Activated B cell treated with CpG ODN at 0.5 μM for 24 hours (primary cell): ENCODE data around the gene PIK3CG. TPM values are rescaled to one million over a fixed set of nuclear protein-coding genes. Genes with fewer than 3 reads are reported as not detected.

Experiments
- ATAC-seq: fragments of 200-7000 bp; cut with Tn5 transposase; one replicate; pipeline ENCODE4 v1.10.0; 2021; ENCODE audit warnings: low read depth, mild to moderate bottlenecking, moderate library complexity
- CTCF ChIA-PET: fragments of 350-600 bp; sonication (Branson Sonifier 250); formaldehyde crosslinking; loops from one replicate; lab custom pipeline; 2021; ENCODE audit warnings: antibody characterized with exemption; lab: Charles Lee
- POLR2A ChIA-PET: fragments of 350-600 bp; sonication (Branson Sonifier 250); formaldehyde crosslinking; loops from one replicate; lab custom pipeline; 2021; ENCODE audit warnings: antibody characterized with exemption; lab: Charles Lee
- DNase-seq: peaks from one replicate; pipeline ENCODE4 v3.0.0; 2022
- H3K27ac Mint-ChIP-seq: one replicate; pipeline ENCODE4 v1.8.0; 2020; ENCODE audit warnings: mixed read lengths
- H3K27me3 Mint-ChIP-seq: one replicate; pipeline ENCODE4 v1.8.0; 2021; ENCODE audit warnings: mixed read lengths
- H3K36me3 Mint-ChIP-seq: one replicate; pipeline ENCODE4 v1.8.0; 2021; ENCODE audit warnings: low read depth, mixed read lengths
- H3K4me1 Mint-ChIP-seq: one replicate; pipeline ENCODE4 v1.8.0; 2021; ENCODE audit warnings: mixed read lengths
- H3K4me3 Mint-ChIP-seq: one replicate; pipeline ENCODE4 v1.8.0; 2020; ENCODE audit warnings: mild to moderate bottlenecking, mixed read lengths
- H3K9me3 Mint-ChIP-seq: one replicate; pipeline ENCODE4 v1.8.0; 2020; ENCODE audit warnings: mixed read lengths
- intact Hi-C: fragments of 100-400 bp; cut with micrococcal nuclease; formaldehyde crosslinking; loops from one replicate; pipeline ENCODE4 v1.15.1; 2024
- total RNA-seq: library from RNA; stranded (reverse); gene quantifications from 2 replicates; pipeline ENCODE4 v1.2.3, GENCODE V29; 2022
- TF ChIP-seq, protein P1 (sequence below): fragments of 200-600 bp; IDR thresholded peaks from one replicate; pipeline ENCODE4 v1.8.0; 2022; ENCODE audit warnings: antibody characterized with exemption, mild to moderate bottlenecking

PIK3CG gene
- total RNA-seq, 1 donor from 2014 or later, result 63.6 TPM

DNA sequence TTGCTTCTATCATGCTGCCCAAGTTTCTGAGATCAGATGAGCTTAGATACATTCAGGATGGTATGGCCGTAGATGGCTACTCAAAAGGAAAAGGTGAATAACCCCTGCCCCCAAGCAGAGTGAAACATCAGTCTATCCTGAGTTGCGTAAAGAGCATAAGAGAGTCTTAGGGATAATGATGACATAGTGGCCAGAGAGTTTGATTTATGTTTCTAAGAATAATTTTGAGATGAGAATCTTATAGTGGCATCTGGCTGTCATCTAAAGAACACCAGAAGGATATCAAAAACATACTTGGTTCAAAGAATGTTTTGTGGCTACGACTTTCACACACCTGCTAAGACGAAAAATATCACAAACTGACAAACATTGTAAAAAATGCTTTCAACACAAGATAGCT lies 20.6 kb downstream of the PIK3CG start:
- Mint-ChIP-seq H3K4me1 (peaks cover 42% of the 10 kb centered on the region), H3K9me3 (no peaks in the 10 kb centered on the region), H3K27me3 (no peaks in the 10 kb centered on the region), H3K4me3 (no peak overlapping the region), H3K36me3 (peaks cover 96% of the 10 kb centered on the region), H3K27ac (no peak overlapping the region)
- intact Hi-C loops, result no loop called here
- POLR2A ChIA-PET, result no interaction called here
- ATAC-seq (no peak), DNase-seq (no peak)
- TF ChIP-seq, protein P1, sequence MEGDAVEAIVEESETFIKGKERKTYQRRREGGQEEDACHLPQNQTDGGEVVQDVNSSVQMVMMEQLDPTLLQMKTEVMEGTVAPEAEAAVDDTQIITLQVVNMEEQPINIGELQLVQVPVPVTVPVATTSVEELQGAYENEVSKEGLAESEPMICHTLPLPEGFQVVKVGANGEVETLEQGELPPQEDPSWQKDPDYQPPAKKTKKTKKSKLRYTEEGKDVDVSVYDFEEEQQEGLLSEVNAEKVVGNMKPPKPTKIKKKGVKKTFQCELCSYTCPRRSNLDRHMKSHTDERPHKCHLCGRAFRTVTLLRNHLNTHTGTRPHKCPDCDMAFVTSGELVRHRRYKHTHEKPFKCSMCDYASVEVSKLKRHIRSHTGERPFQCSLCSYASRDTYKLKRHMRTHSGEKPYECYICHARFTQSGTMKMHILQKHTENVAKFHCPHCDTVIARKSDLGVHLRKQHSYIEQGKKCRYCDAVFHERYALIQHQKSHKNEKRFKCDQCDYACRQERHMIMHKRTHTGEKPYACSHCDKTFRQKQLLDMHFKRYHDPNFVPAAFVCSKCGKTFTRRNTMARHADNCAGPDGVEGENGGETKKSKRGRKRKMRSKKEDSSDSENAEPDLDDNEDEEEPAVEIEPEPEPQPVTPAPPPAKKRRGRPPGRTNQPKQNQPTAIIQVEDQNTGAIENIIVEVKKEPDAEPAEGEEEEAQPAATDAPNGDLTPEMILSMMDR, result no peak
- CTCF ChIA-PET, result interaction anchor here (1.3 kb wide), 1 partner anchor 15 kb away, joined by 3 read pairs; no protein-coding TSS in a partner anchor

DNA sequence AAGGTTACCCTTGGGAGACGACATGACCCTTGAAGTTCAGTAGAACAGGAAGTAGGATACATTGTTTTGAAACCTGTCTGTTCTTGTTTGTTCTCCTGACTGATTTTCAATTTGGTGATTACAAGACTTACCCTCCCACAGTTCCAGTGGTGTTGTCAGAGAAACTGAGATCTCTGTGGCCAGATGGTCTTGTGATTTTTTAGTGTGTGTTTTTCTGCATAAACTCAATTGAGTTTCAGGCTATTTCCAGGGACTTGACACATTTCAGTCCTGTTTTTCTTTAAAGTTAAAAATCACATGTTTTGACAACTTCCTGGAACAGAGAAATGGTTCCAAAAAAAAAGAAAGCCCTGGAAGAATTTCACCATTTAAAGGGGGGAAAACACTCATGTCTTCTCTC lies 22.3 kb downstream of the PIK3CG start:
- CTCF ChIA-PET, result no interaction called here
- H3K4me3 Mint-ChIP-seq, result no peak overlapping the region

DNA sequence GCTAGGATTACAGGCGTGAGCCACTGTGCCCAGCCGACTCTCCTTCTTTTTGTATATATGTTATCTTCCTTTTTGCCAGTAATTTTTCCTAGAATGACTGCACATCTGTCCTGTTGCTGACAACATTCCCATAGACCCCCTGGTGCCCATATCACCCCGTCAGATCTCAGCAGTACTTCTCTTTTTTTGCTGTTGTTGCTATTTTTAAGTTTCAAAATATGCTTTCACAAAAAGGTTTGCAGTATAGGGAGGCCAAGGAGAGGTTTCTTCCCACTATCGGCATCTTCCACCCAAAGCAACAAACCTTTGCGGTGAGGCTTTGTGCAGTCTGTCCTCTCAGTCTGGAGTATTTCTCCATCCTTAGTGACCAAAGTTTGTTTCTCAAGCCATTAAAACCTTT lies 23.1 kb downstream of the PIK3CG start:
- H3K4me3 Mint-ChIP-seq, result no peak overlapping the region
- intact Hi-C loops, result no loop called here
- H3K27me3 Mint-ChIP-seq, result no peaks in the 10 kb centered on the region
- TF ChIP-seq, protein P1, result no peak
- peak overlapping the region; percentile 9 for H3K27ac Mint-ChIP-seq
- CTCF ChIA-PET, result no interaction called here
- no peaks in the 10 kb centered on the region for H3K9me3 Mint-ChIP-seq
- DNase-seq, result no peak
- POLR2A ChIA-PET, result no interaction called here
- H3K36me3 Mint-ChIP-seq, result peaks cover 96% of the 10 kb centered on the region
- no peak for ATAC-seq
- peaks cover 44% of the 10 kb centered on the region for H3K4me1 Mint-ChIP-seq

More for the DNA sequence above, 22.3 kb downstream of the PIK3CG start:
- ATAC-seq (no peak), DNase-seq (no peak)
- Mint-ChIP-seq H3K4me1 (peaks cover 45% of the 10 kb centered on the region), H3K27me3 (no peaks in the 10 kb centered on the region), H3K27ac (no peak overlapping the region), H3K36me3 (peaks cover 96% of the 10 kb centered on the region), H3K9me3 (no peaks in the 10 kb centered on the region)
- TF ChIP-seq, protein P1, result no peak
- POLR2A ChIA-PET, result no interaction called here
- intact Hi-C loops, result no loop called here

DNA sequence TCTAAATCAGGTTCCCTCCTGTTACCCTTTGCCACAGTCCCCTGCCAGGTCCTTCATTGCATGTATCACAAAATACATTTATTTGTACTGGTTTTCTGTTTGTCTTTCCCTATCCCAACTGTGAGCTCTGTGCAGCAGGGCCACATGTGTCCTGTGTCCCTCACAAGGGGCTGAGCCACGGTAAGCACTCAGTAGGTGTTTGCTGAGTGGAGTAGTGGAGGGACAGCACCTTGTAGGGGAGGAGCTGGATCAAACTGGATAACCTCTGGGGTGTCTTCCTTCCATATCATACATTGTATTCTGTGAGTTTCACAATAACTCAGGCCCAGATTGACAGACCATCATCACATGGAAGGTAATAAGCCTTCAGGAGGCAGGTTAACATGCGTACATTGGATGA lies 25.9 kb downstream of the PIK3CG start:
- Mint-ChIP-seq H3K36me3 (peaks cover 80% of the 10 kb centered on the region), H3K4me3 (no peak overlapping the region), H3K9me3 (no peaks in the 10 kb centered on the region), H3K4me1 (peaks cover 55% of the 10 kb centered on the region), H3K27me3 (no peaks in the 10 kb centered on the region), H3K27ac (peak overlapping the region; percentile 47)
- ATAC-seq, result no peak
- TF ChIP-seq, protein P1, result no peak
- intact Hi-C loops, result no loop called here
- ChIA-PET POLR2A (no interaction called here), CTCF (no interaction called here)
- DNase-seq, result no peak

DNA sequence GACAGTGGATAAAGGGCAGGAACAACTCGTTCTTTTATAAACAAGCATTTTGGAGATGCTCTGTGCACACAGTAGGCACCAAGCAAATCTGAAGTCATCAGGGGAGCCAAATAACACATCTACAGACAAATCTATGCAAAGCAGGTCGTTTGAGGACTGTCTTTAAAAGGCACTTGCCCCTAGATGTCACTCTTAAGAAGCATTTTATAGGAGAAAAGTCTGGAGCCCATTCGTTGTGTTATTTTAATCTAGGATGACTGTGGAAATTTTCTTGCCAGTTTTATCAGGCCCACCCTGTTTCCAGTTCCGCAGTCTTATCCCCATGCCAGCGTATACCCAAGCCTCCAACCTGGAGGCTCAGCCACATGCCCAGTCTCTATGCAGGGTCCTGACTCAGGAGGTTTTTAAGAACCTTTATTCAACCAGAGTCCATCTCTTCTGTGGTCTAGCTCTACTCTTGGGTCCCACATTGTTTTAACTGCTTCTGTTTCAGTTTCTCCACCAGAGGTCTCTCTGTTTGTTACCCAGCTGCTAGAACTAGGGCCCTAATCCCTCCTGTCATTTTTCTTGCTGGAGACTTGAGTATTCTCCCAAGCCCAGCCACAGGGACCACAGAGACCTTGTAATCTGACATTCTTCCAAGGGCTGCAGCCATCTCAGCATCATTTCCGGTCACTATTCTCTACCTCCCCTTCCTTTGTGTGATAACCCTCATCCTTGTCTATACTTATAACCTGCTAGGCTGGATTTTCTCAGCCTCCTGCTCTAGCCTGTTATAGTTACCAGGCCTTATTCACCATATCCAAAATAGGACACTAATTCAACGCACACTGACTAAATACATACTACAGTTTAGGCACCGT lies 26.7 kb downstream of the PIK3CG start:
- POLR2A ChIA-PET, result interaction anchor here (0.8 kb wide), 1 partner anchor 10 kb away, joined by 4 read pairs; no protein-coding TSS in a partner anchor
- H3K27ac Mint-ChIP-seq, result peak overlapping the region; percentile 3

More for the DNA sequence above, 26.7 kb downstream of the PIK3CG start:
- intact Hi-C loops, result no loop called here
- DNase-seq (no peak), ATAC-seq (no peak)
- Mint-ChIP-seq H3K9me3 (no peaks in the 10 kb centered on the region), H3K36me3 (peaks cover 80% of the 10 kb centered on the region), H3K27me3 (no peaks in the 10 kb centered on the region), H3K4me1 (peaks cover 59% of the 10 kb centered on the region), H3K4me3 (no peak overlapping the region)
- CTCF ChIA-PET, result no interaction called here
- TF ChIP-seq, protein P1, result no peak
